Trophoblast cell (in vitro differentiated cells and primary cell): Measurements from ENCODE around the gene ZCCHC4.

Source experiments
- DNase-seq, 2 donors: peaks; one replicate each; pipeline ENCODE4 v3.0.0-alpha.2; 2016
- H2AFZ ChIP-seq: 2 replicates; pipeline ENCODE4 v1.6.1; 2013; ENCODE audit warnings: low read length, moderate library complexity, mild to moderate bottlenecking; ENCODE audit not compliant: insufficient read depth, poor library complexity
- H2AK5ac ChIP-seq: 2 replicates; pipeline ENCODE4 v1.6.1; 2013; ENCODE audit warnings: mild to moderate bottlenecking, low read length
- H2BK120ac ChIP-seq: 2 replicates; pipeline ENCODE4 v1.6.1; 2013; ENCODE audit warnings: low read length, mild to moderate bottlenecking, moderate library complexity; ENCODE audit not compliant: insufficient read depth, poor library complexity
- H2BK12ac ChIP-seq: 2 replicates; pipeline ENCODE4 v1.6.1; 2013; ENCODE audit warnings: mild to moderate bottlenecking, low read length, moderate library complexity
- H2BK5ac ChIP-seq: 2 replicates; pipeline ENCODE4 v1.6.1; 2013; ENCODE audit warnings: low read length, low read depth, moderate library complexity, mild to moderate bottlenecking; ENCODE audit not compliant: poor library complexity
- H3K14ac ChIP-seq: 2 replicates; pipeline ENCODE4 v1.6.1; 2013; ENCODE audit warnings: mild to moderate bottlenecking, low read length
- H3K18ac ChIP-seq: 2 replicates; pipeline ENCODE4 v1.6.1; 2013; ENCODE audit warnings: mild to moderate bottlenecking, low read length
- H3K23ac ChIP-seq: 2 replicates; pipeline ENCODE4 v1.6.1; 2013; ENCODE audit warnings: low read length
- H3K27ac ChIP-seq: 2 replicates; pipeline ENCODE4 v1.5.1; 2013; ENCODE audit warnings: low read depth, mild to moderate bottlenecking, inconsistent platforms, low read length, moderate library complexity
- H3K27me3 ChIP-seq: 2 replicates; pipeline ENCODE4 v1.6.1; 2013; ENCODE audit warnings: inconsistent platforms, mild to moderate bottlenecking, low read length, moderate library complexity; ENCODE audit not compliant: insufficient read depth
- H3K36me3 ChIP-seq, 2 experiments: 1 replicate in 1 of 2; 2 replicates in 1 of 2; pipeline ENCODE4 v1.6.1; 2013; ENCODE audit warnings: low read length in 2 of 2, mild to moderate bottlenecking in 2 of 2, moderate library complexity in 1 of 2; ENCODE audit not compliant: insufficient read depth in 2 of 2, control insufficient read depth in 1 of 2
- H3K4ac ChIP-seq: 2 replicates; pipeline ENCODE4 v1.6.1; 2013; ENCODE audit warnings: low read depth, mild to moderate bottlenecking, low read length, moderate library complexity
- H3K4me1 ChIP-seq, 2 experiments: 1 replicate in 1 of 2; 2 replicates in 1 of 2; pipeline ENCODE4 v1.6.1; 2013; ENCODE audit warnings: low read length in 2 of 2, mild to moderate bottlenecking in 2 of 2, moderate library complexity in 1 of 2; ENCODE audit not compliant: insufficient read depth in 2 of 2, control insufficient read depth in 1 of 2
- H3K4me2 ChIP-seq: 2 replicates; pipeline ENCODE4 v1.6.1; 2013; ENCODE audit warnings: inconsistent platforms, mild to moderate bottlenecking, low read length, moderate library complexity
- H3K4me3 ChIP-seq: 2 replicates; pipeline ENCODE4 v1.5.1; 2013; ENCODE audit warnings: mild to moderate bottlenecking, low read depth, low read length, inconsistent platforms
- H3K79me1 ChIP-seq: one replicate; pipeline ENCODE4 v1.6.1; 2013; ENCODE audit warnings: low read length
- H3K79me2 ChIP-seq: 2 replicates; pipeline ENCODE4 v1.6.1; 2013; ENCODE audit warnings: low read length, mild to moderate bottlenecking; ENCODE audit not compliant: control insufficient read depth, insufficient read depth, poor library complexity
- H3K9ac ChIP-seq: 2 replicates; pipeline ENCODE4 v1.6.1; 2013; ENCODE audit warnings: mild to moderate bottlenecking, low read length
- H3K9me3 ChIP-seq: 2 replicates; pipeline ENCODE4 v1.6.1; 2013; ENCODE audit warnings: low read depth, mild to moderate bottlenecking, control low read depth, inconsistent platforms, low read length; ENCODE audit not compliant: insufficient read depth
- H4K12ac ChIP-seq: 2 replicates; pipeline ENCODE4 v1.6.1; 2013; ENCODE audit warnings: low read depth, mild to moderate bottlenecking, low read length, moderate library complexity
- H4K8ac ChIP-seq: 2 replicates; pipeline ENCODE4 v1.6.1; 2013; ENCODE audit warnings: low read depth, mild to moderate bottlenecking, low read length, moderate library complexity
- H4K91ac ChIP-seq: one replicate; pipeline ENCODE4 v1.6.1; 2013; ENCODE audit warnings: low read depth, mild to moderate bottlenecking, low read length, moderate library complexity
- WGBS: extraction: QIAGEN DNeasy Blood & Tissue Kit; methylation state at CpG from one replicate; pipeline ENCODE4 v1.1.7; 2013; ENCODE audit warnings: missing lambda C conversion rate; ENCODE audit not compliant: insufficient read length, insufficient coverage; ENCODE audit errors: extremely low coverage; 5-methylcytosine and 5-hydroxymethylcytosine counted together

ZCCHC4 gene

GRCh38 chr4:25383647-25384046, 71.1 kb downstream of the ZCCHC4 start:
- Histone ChIP-seq H3K36me3 (peaks cover 16 to 17% of the 10 kb centered on the region in 2 experiments), H3K27ac (no peak overlapping the region), H4K12ac (no peak overlapping the region), H3K4me2 (no peak overlapping the region), H3K18ac (no peak overlapping the region), H3K4me3 (no peak overlapping the region), H4K91ac (no peak overlapping the region), H2BK120ac (no peak overlapping the region), H3K9ac (no peak overlapping the region), H3K9me3 (no peaks in the 10 kb centered on the region), H4K8ac (no peak overlapping the region), H3K4me1 (peaks cover 0 to 2% of the 10 kb centered on the region in 2 experiments), H2AFZ (no peak overlapping the region), H3K79me1 (no peaks in the 10 kb centered on the region), H3K14ac (no peak overlapping the region), H2BK5ac (no peak overlapping the region), H3K79me2 (peaks cover 2% of the 10 kb centered on the region), H2BK12ac (no peak overlapping the region), H3K27me3 (no peaks in the 10 kb centered on the region), H3K23ac (no peak overlapping the region), H2AK5ac (no peak overlapping the region), H3K4ac (no peak overlapping the region)
- no peak for DNase-seq
- no CpG with 5 or more reads among the region's 2 CpGs for WGBS

- no peak overlapping the region for H3K23ac ChIP-seq
- no peaks in the 10 kb centered on the region for H3K27me3 ChIP-seq
Measured at GRCh38 chr4:25386926-25387325, 74.4 kb downstream of the ZCCHC4 start.

GRCh38 chr4:25397305-25397704, 84.7 kb downstream of the ZCCHC4 start:
- no peak overlapping the region for H3K9ac ChIP-seq
- peaks cover 12 to 32% of the 10 kb centered on the region in 2 experiments for H3K36me3 ChIP-seq
- H4K91ac ChIP-seq: no peak overlapping the region
- no peaks in the 10 kb centered on the region for H3K79me1 ChIP-seq
- no peak overlapping the region for H3K4me2 ChIP-seq
- no CpG with 5 or more reads among the region's 3 CpGs for WGBS
- DNase-seq: no peak
- no peak overlapping the region for H3K18ac ChIP-seq
- H3K4me3 ChIP-seq: no peak overlapping the region
- H3K27me3 ChIP-seq: no peaks in the 10 kb centered on the region
- H2AFZ ChIP-seq: no peak overlapping the region
- H4K8ac ChIP-seq: no peak overlapping the region
- no peak overlapping the region for H2BK5ac ChIP-seq
- H3K27ac ChIP-seq: no peak overlapping the region
- no peak overlapping the region for H3K23ac ChIP-seq
- peaks cover 5% of the 10 kb centered on the region for H3K9me3 ChIP-seq
- H3K4ac ChIP-seq: no peak overlapping the region
- H4K12ac ChIP-seq: no peak overlapping the region
- H3K4me1 ChIP-seq: no peaks in the 10 kb centered on the region
- no peak overlapping the region for H2BK120ac ChIP-seq
- no peak overlapping the region for H3K14ac ChIP-seq
- H3K79me2 ChIP-seq: no peaks in the 10 kb centered on the region
- H2BK12ac ChIP-seq: no peak overlapping the region
- H2AK5ac ChIP-seq: no peak overlapping the region

More at GRCh38 chr4:25386926-25387325, 74.4 kb downstream of the ZCCHC4 start:
- Histone ChIP-seq H2BK120ac (no peak overlapping the region), H4K12ac (no peak overlapping the region), H2BK12ac (no peak overlapping the region), H3K4me3 (no peak overlapping the region), H3K36me3 (peaks cover 10 to 15% of the 10 kb centered on the region in 2 experiments), H3K14ac (no peak overlapping the region), H3K4me2 (no peak overlapping the region), H2AFZ (no peak overlapping the region), H3K4me1 (no peaks in the 10 kb centered on the region), H3K79me1 (no peaks in the 10 kb centered on the region), H2BK5ac (no peak overlapping the region), H3K18ac (no peak overlapping the region), H3K27ac (no peak overlapping the region), H3K9ac (no peak overlapping the region), H4K91ac (no peak overlapping the region), H3K4ac (no peak overlapping the region), H3K79me2 (no peaks in the 10 kb centered on the region), H2AK5ac (no peak overlapping the region), H3K9me3 (no peaks in the 10 kb centered on the region), H4K8ac (no peak overlapping the region)
- WGBS: no CpG with 5 or more reads among the region's 2 CpGs
- DNase-seq: no peak

- no peak overlapping the region for H2BK120ac ChIP-seq
- no peak overlapping the region for H3K14ac ChIP-seq
- H4K8ac ChIP-seq: no peak overlapping the region
- H3K9me3 ChIP-seq: peaks cover 4% of the 10 kb centered on the region
- H3K9ac ChIP-seq: peak overlapping the region; percentile 15
- no peak overlapping the region for H2BK12ac ChIP-seq
- H3K27me3 ChIP-seq: no peaks in the 10 kb centered on the region
- no peak overlapping the region for H2BK5ac ChIP-seq
- H3K4me1 ChIP-seq: no peaks in the 10 kb centered on the region
- no peak overlapping the region for H2AK5ac ChIP-seq
- no peak overlapping the region for H3K27ac ChIP-seq
- no peaks in the 10 kb centered on the region for H3K79me2 ChIP-seq
- H3K23ac ChIP-seq: no peak overlapping the region
- WGBS: no CpG with 5 or more reads among the region's 4 CpGs
- H3K4ac ChIP-seq: no peak overlapping the region
- H3K18ac ChIP-seq: no peak overlapping the region
- H4K91ac ChIP-seq: no peak overlapping the region
- H3K4me3 ChIP-seq: no peak overlapping the region
- H3K4me2 ChIP-seq: no peak overlapping the region
- H4K12ac ChIP-seq: no peak overlapping the region
- no peak for DNase-seq
- H3K79me1 ChIP-seq: no peaks in the 10 kb centered on the region
- peaks cover 8 to 26% of the 10 kb centered on the region in 2 experiments for H3K36me3 ChIP-seq
- no peak overlapping the region for H2AFZ ChIP-seq
Measured at GRCh38 chr4:25399510-25399909, 86.9 kb downstream of the ZCCHC4 start.
